ENCODE data around the gene ADIPOR2. TPM values are rescaled to one million over a fixed set of nuclear protein-coding genes. Genes with fewer than 3 reads are reported as not detected.

The ADIPOR2 gene
- total RNA-seq, 1 donor from 2014 or later, result 29.6 TPM

DNA sequence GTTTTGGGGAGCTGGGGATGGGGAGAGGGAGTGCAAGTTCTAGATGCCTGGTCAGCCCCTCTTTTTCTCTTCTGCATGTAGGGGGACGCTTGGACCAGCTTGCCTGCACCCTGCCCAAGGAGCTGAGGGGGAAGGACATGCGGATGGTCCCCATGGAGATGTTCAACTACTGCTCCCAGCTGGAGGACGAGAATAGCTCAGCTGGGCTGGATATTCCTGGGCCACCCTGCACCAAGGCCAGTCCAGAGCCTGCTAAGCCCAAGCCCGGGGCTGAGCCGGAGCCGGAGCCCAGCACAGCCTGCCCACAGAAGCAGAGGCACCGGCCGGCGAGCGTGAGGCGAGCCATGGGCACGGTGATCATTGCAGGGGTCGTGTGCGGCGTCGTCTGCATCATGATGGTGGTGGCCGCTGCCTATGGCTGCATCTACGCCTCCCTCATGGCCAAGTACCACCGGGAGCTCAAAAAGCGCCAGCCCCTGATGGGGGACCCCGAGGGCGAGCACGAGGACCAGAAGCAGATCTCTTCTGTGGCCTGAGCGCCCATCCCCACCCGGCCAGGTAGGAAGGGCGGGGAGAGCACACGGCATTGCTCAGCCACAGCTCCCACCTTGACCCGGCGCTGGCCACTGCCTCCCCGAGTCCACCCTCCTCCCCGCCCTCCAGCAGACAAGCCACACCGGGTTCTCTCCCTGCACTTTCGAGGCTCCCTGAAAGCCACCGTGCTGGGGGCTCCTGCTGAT, 143.5 kb downstream of the ADIPOR2 start:
- Histone ChIP-seq H3K4me2 (no peak overlapping the region), H3K27me3 (peaks cover 21% of the 10 kb centered on the region), H3K36me3 (no peaks in the 10 kb centered on the region), H4K20me1 (ENCODE audit: low read depth) (peaks cover 27% of the 10 kb centered on the region), H3K4me3 (no peak overlapping the region), H3K9me3 (ENCODE audit: low read depth) (no peaks in the 10 kb centered on the region), H3K79me2 (ENCODE audit: low read depth) (no peaks in the 10 kb centered on the region), H3F3A (ENCODE audit: low read depth) (no peaks in the 10 kb centered on the region), H3K4me1 (peaks cover 6% of the 10 kb centered on the region), H2AFZ (replicated peaks) (no peak overlapping the region), H3K9ac (no peak overlapping the region), H3K27ac (no peak overlapping the region)
- Mint-ChIP-seq H3K36me3 (no peaks in the 10 kb centered on the region), H3K4me1 (peaks cover 42% of the 10 kb centered on the region), H3K27ac (no peak overlapping the region), H3K27me3 (ENCODE audit: insufficient read depth, low read depth) (peaks cover 20% of the 10 kb centered on the region), H3K9me3 (no peaks in the 10 kb centered on the region), H3K4me3 (no peak overlapping the region)
- TF ChIP-seq EZH2 (IDR thresholded peaks at IDR 0.05) (no peak), EZH2phosphoT487 (IDR thresholded peaks at IDR 0.05) (no peak)
- TF ChIP-seq, protein P1, sequence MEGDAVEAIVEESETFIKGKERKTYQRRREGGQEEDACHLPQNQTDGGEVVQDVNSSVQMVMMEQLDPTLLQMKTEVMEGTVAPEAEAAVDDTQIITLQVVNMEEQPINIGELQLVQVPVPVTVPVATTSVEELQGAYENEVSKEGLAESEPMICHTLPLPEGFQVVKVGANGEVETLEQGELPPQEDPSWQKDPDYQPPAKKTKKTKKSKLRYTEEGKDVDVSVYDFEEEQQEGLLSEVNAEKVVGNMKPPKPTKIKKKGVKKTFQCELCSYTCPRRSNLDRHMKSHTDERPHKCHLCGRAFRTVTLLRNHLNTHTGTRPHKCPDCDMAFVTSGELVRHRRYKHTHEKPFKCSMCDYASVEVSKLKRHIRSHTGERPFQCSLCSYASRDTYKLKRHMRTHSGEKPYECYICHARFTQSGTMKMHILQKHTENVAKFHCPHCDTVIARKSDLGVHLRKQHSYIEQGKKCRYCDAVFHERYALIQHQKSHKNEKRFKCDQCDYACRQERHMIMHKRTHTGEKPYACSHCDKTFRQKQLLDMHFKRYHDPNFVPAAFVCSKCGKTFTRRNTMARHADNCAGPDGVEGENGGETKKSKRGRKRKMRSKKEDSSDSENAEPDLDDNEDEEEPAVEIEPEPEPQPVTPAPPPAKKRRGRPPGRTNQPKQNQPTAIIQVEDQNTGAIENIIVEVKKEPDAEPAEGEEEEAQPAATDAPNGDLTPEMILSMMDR (IDR thresholded peaks at IDR 0.05), result no peak
- no peak for DNase-seq (ENCODE audit: low spot score)

DNA sequence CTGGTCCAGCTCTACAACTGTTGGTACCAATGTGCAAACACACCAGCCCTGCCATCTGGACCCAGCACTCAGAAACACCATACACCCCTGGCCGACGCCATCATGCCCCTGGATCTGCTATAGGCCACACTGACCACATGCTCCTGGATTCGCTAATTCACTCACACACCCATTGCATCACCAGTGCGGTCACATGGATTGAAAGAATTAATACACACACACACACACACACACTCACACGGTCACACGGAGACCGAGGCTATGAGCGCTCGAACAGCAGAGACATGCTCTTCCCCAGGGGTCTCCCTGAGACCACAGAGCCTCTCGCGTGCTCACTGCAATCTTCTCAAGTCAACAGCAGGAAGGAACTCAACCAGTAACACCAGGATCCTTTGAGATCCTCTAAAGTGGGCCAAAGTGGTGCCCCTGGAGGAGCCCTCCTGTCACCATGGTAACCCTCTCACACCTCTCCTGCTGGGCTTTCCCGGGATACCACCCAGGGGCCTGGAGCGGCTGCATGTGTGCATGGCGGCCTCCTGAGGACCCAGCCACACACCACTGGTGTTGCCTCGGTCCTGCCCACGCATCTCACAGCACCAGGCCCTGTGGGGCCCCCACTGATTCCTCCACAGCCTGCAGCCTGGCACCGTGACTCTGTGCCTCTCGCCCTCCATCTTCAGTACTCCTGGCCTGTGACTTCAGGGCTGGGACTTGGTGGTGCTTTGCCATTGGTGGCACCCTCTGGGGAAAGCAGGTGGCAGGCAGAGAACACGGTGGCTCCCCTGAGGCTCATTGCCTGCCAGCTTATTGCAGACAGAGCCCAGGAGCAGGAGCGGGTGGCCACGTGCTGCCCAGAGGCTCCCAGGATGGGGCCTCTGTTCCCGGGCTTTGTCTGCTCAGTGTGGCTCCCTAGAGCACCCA, 144.6 kb downstream of the ADIPOR2 start:
- Histone ChIP-seq H4K20me1 (ENCODE audit: low read depth) (peaks cover 19% of the 10 kb centered on the region), H3K36me3 (no peaks in the 10 kb centered on the region), H3K9ac (no peak overlapping the region), H2AFZ (replicated peaks) (no peak overlapping the region), H3F3A (ENCODE audit: low read depth) (no peaks in the 10 kb centered on the region), H3K4me2 (no peak overlapping the region), H3K27ac (no peak overlapping the region), H3K4me3 (no peak overlapping the region), H3K27me3 (peaks cover 17% of the 10 kb centered on the region), H3K4me1 (peaks cover 6% of the 10 kb centered on the region), H3K9me3 (ENCODE audit: low read depth) (no peaks in the 10 kb centered on the region), H3K79me2 (ENCODE audit: low read depth) (no peaks in the 10 kb centered on the region)
- Mint-ChIP-seq H3K36me3 (no peaks in the 10 kb centered on the region), H3K27ac (peak overlapping the region; percentile 50), H3K27me3 (ENCODE audit: insufficient read depth, low read depth) (peaks cover 12% of the 10 kb centered on the region), H3K4me1 (peaks cover 53% of the 10 kb centered on the region), H3K4me3 (peak overlapping the region; percentile 6), H3K9me3 (no peaks in the 10 kb centered on the region)
- no peak for DNase-seq (ENCODE audit: low spot score)
- TF ChIP-seq, protein P1 (IDR thresholded peaks at IDR 0.05), result no peak
- TF ChIP-seq EZH2 (IDR thresholded peaks at IDR 0.05) (no peak), EZH2phosphoT487 (IDR thresholded peaks at IDR 0.05) (no peak)

DNA sequence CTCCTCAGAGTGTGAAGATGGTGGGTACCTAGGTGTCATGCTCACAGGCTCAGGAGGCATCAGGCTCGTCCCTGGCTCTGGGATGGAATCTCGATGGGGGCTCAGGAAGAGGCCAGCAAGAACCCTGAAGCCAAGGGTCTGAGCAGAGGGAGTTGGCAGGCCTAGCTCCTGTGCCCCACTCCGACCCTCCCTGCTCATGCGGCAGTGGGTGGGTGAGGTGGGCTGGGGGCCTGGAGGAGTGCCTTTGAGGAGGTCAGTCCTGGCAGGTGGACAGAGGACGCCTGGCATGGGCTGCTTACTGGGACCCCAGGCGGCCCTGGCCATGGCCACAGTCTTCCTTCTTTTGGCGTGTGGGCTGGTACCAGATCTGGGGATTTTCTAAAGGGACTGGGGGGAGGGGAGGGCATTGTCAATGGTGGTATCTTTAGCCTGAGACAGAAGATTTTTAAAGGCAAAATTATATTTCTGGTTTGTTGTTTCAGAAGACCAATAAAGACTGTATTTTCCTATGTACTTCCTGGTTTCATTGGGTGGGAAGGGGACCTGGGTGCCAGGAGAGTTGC, 145.5 kb downstream of the ADIPOR2 start:
- H3K27me3 ChIP-seq, result peaks cover 14% of the 10 kb centered on the region
- peaks cover 61% of the 10 kb centered on the region for H3K4me1 Mint-ChIP-seq
- DNase-seq (ENCODE audit: low spot score), result no peak
- H3F3A ChIP-seq (ENCODE audit: low read depth), result no peaks in the 10 kb centered on the region
- no peak overlapping the region for H3K9ac ChIP-seq
- no peaks in the 10 kb centered on the region for H3K36me3 ChIP-seq
- H3K9me3 Mint-ChIP-seq, result no peaks in the 10 kb centered on the region
- no peaks in the 10 kb centered on the region for H3K36me3 Mint-ChIP-seq
- H3K4me2 ChIP-seq, result no peak overlapping the region
- no peak for TF ChIP-seq EZH2 (IDR thresholded peaks at IDR 0.05)
- TF ChIP-seq, protein P1 (IDR thresholded peaks at IDR 0.05), result no peak
- TF ChIP-seq EZH2phosphoT487 (IDR thresholded peaks at IDR 0.05), result no peak
- peaks cover 6% of the 10 kb centered on the region for H3K4me1 ChIP-seq
- no peaks in the 10 kb centered on the region for H3K79me2 ChIP-seq (ENCODE audit: low read depth)
- H3K4me3 Mint-ChIP-seq, result no peak overlapping the region
- peaks cover 13% of the 10 kb centered on the region for H4K20me1 ChIP-seq (ENCODE audit: low read depth)
- H3K27ac ChIP-seq, result no peak overlapping the region
- H3K4me3 ChIP-seq, result no peak overlapping the region
- no peak overlapping the region for H2AFZ ChIP-seq (replicated peaks)
- no peaks in the 10 kb centered on the region for H3K9me3 ChIP-seq (ENCODE audit: low read depth)
- peaks cover 11% of the 10 kb centered on the region for H3K27me3 Mint-ChIP-seq (ENCODE audit: insufficient read depth, low read depth)
- no peak overlapping the region for H3K27ac Mint-ChIP-seq

Data from neural progenitor cell (in vitro differentiated cells).